Measurements from ENCODE around the gene CRIP1. TPM values are rescaled to one million over a fixed set of nuclear protein-coding genes. Genes with fewer than 3 reads are reported as not detected.

The CRIP1 gene
- total RNA-seq, 1 experiment from 2014 or later: 48.7 TPM

DNA sequence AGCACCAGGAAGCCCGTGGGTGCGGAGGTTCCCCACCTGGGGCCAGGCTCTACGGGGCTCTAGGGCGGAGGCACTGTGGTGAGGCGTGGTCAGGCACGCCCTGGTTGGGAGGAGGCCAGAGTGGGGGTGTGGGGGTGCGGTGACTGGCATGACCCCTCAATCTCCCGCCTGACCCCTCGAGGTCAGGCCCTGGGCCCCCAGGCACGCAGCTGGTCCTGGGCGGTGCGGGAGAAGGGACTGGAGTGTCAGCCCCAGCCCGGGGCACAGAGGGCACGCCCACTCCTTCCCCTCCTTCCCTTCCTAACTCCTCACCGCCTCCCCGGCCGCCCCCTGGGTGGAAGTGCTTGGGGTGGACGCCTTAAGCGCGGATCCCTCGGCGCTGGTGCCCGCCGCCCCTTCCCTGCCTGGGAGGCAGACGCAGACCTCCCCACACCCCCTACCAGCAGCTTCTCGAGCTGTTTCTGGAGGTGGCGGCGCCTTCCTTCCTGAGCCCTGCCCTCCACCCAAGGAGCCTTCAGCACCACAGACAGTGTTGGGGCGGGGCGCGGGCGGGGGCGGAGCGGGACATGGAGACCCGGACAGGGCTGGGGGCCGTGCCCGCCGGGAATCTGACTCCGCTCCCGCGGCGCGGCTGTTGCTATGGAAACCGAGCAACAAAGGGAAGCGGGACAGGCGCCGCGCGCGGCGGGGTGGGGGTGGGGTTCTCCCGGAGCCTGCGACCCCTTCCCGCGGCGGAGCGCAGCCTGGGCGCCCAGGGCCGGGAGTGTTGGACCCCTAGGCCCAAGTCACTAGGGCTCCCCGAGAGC lies 12.8 kb upstream of the CRIP1 start:
- no TSS peak for BruUV-seq (replicated peaks)
- TF ChIP-seq EZH2phosphoT487 (IDR thresholded peaks at IDR 0.05; ENCODE audit: borderline replicate concordance, low read length) (no peak), EZH2 (IDR thresholded peaks at IDR 0.05; ENCODE audit: low read length, unreplicated experiment) (no peak)

DNA sequence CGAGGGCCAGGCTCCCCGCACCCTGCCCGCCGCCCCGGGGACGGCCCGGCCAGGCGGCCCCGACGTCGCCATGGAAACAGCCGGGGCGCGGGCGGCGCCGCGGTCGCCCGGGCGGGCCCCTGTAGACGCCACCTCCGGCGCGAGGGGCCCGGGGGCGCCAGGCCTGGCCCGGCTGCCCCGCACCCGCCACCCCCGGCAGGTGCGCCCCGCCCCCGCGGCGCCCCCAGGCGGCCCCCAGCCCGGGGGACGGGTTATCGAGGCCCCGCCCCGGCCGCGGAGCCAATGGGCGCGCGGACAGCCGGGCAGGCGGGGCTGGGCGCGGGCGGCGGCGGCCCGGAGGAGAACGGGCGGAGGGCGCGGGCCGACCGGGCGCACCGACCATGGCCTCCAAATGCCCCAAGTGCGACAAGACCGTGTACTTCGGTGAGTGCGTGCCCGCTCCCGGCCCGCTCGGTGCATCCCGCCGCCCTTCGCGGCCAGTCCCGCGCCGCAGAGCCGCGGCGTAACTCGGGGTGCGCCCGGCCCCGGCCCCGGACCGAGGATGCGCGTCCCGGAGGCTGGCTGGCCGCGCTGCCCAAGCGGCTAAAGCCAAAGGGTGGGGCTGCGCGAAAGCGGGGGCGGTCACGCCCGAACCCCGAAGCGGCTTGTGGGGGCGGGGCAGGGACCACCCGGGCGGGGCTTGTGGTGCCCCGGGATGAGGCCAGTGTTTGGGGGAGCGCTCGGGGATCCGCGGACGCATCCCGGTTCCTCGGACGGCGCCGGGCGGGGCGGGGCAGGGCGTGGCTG lies 12.0 kb upstream of the CRIP1 start, which contains the start of gene CRIP2:
CRIP2 (plus strand) TSS at position 339 of the 786 bp plus-strand sequence; CDS start at position 381, 42 bp downstream.
- H3K4me1 ChIP-seq (ENCODE audit: insufficient read depth, low read length): peaks cover 37% of the 10 kb centered on the region
- DNase-seq: peak; percentile 50
- H3K9ac ChIP-seq (ENCODE audit: low read length): peak within 1 kb of the TSS; percentile 66
- H3K36me3 ChIP-seq (ENCODE audit: low read depth, low read length): no peaks in the 10 kb centered on the region
- H2AFZ ChIP-seq (ENCODE audit: low read length): peak within 1 kb of the TSS; percentile 80
- intact Hi-C loops (cut with micrococcal nuclease): loop anchor here (2.0 kb wide), 1 partner anchor 44 kb away; no protein-coding TSS in a partner anchor
- peak within 1 kb of the TSS; percentile 99 for H3K4me2 ChIP-seq (ENCODE audit: low read length)
- CTCF ChIA-PET: no interaction called here
- H3K79me2 ChIP-seq (ENCODE audit: low read length): peaks cover 8% of the 10 kb centered on the region
- ATAC-seq: peak; percentile 19
- H3K9me2 ChIP-seq (replicated peaks; ENCODE audit: low read length): no peaks in the 10 kb centered on the region
- H3K27ac ChIP-seq (ENCODE audit: low read length): peak within 1 kb of the TSS; percentile 69
- no peaks in the 10 kb centered on the region for H3K9me3 ChIP-seq (ENCODE audit: low read length)
- TF ChIP-seq EZH2 (IDR thresholded peaks at IDR 0.05; ENCODE audit: low read length, unreplicated experiment): no peak
- TF ChIP-seq EZH2phosphoT487 (IDR thresholded peaks at IDR 0.05; ENCODE audit: borderline replicate concordance, low read length): no peak
- TF ChIP-seq, protein P1, sequence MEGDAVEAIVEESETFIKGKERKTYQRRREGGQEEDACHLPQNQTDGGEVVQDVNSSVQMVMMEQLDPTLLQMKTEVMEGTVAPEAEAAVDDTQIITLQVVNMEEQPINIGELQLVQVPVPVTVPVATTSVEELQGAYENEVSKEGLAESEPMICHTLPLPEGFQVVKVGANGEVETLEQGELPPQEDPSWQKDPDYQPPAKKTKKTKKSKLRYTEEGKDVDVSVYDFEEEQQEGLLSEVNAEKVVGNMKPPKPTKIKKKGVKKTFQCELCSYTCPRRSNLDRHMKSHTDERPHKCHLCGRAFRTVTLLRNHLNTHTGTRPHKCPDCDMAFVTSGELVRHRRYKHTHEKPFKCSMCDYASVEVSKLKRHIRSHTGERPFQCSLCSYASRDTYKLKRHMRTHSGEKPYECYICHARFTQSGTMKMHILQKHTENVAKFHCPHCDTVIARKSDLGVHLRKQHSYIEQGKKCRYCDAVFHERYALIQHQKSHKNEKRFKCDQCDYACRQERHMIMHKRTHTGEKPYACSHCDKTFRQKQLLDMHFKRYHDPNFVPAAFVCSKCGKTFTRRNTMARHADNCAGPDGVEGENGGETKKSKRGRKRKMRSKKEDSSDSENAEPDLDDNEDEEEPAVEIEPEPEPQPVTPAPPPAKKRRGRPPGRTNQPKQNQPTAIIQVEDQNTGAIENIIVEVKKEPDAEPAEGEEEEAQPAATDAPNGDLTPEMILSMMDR (conservative IDR thresholded peaks at IDR 0.05; ENCODE audit: low read depth, low read length): no peak
- BruUV-seq (replicated peaks): no TSS peak
- no peaks in the 10 kb centered on the region for H4K20me1 ChIP-seq (ENCODE audit: low read length)
- H3K4me3 ChIP-seq (ENCODE audit: low read length): peak within 1 kb of the TSS; percentile 82
- H3K27me3 ChIP-seq (ENCODE audit: low read length): no peaks in the 10 kb centered on the region
- no peaks in the 10 kb centered on the region for H3F3A ChIP-seq (ENCODE audit: low read length, unreplicated experiment)
- POLR2A ChIA-PET (ENCODE audit: unreplicated experiment): interaction anchor here (0.6 kb wide), 2 partner anchors 15 to 37 kb away, joined by 3 to 4 read pairs; no protein-coding TSS in a partner anchor

More for the DNA sequence above, 12.8 kb upstream of the CRIP1 start:
- intact Hi-C loops (cut with micrococcal nuclease): loop anchor here (2.0 kb wide), 1 partner anchor 43 kb away; no protein-coding TSS in a partner anchor
- DNase-seq (peak; percentile 89), ATAC-seq (peak; percentile 50)
- Histone ChIP-seq H3K9me3 (ENCODE audit: low read length) (no peaks in the 10 kb centered on the region), H3K9ac (ENCODE audit: low read length) (peak overlapping the region; percentile 66), H3K9me2 (replicated peaks; ENCODE audit: low read length) (no peaks in the 10 kb centered on the region), H4K20me1 (ENCODE audit: low read length) (no peaks in the 10 kb centered on the region), H3F3A (ENCODE audit: low read length, unreplicated experiment) (no peaks in the 10 kb centered on the region), H3K36me3 (ENCODE audit: low read depth, low read length) (no peaks in the 10 kb centered on the region), H3K4me3 (ENCODE audit: low read length) (peak overlapping the region; percentile 74), H2AFZ (ENCODE audit: low read length) (peak overlapping the region; percentile 80), H3K27me3 (ENCODE audit: low read length) (no peaks in the 10 kb centered on the region), H3K79me2 (ENCODE audit: low read length) (peaks cover 8% of the 10 kb centered on the region), H3K27ac (ENCODE audit: low read length) (peak overlapping the region; percentile 64), H3K4me1 (ENCODE audit: insufficient read depth, low read length) (peaks cover 37% of the 10 kb centered on the region), H3K4me2 (ENCODE audit: low read length) (peak overlapping the region; percentile 99)
- ChIA-PET POLR2A (ENCODE audit: unreplicated experiment) (interaction anchor here (0.6 kb wide), 2 partner anchors 16 to 37 kb away, joined by 3 to 4 read pairs; no protein-coding TSS in a partner anchor), CTCF (interaction anchor here (1.2 kb wide), 1 partner anchor 16 kb away, joined by 3 read pairs; no protein-coding TSS in a partner anchor)
